Cerebellar nuclear complex (tissue), 1 donor: ENCODE results near the gene REN.

Experiments used
- DNase-seq, 2 experiments: peaks; one replicate each; lab custom pipeline; 2025; lab: John Stamatoyannopoulos, UW

REN gene

DNA sequence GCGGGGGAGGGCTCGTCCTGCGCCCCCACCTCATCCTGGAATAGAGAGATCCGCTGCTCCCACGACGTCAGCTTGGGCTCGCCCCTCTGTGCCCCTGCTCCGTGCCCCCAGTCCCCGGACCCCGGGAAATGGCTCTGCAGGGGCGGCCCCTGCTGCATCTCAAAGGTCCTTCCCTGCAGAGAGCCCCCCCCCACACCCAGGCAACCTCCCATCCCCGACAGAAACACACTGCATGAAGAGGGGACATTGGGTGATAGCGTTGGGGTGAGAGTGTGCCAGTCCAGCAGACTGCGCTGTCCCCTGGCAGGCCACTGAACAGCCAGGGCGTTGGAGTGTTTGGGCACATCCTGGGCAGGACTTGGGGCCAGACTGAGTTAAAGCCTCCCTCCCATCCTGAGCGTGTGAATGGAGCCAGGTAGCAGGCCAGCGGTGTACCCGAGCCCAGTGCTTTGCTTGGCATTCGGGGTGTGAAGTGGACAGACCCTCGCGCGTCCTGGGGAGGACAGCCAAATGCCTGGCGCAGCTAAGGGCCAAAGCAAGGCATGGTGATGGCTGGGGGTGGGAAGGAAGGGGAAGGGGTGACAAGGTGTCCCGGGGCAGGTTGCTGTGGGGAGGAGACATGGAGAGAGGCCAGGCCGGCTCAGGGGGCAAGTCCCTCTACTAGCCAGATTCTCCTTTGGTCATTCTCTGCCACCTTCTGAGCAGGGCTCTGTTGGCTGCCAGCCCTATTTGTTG lies 13.7 kb downstream of the REN start:
- no peak for DNase-seq

DNA sequence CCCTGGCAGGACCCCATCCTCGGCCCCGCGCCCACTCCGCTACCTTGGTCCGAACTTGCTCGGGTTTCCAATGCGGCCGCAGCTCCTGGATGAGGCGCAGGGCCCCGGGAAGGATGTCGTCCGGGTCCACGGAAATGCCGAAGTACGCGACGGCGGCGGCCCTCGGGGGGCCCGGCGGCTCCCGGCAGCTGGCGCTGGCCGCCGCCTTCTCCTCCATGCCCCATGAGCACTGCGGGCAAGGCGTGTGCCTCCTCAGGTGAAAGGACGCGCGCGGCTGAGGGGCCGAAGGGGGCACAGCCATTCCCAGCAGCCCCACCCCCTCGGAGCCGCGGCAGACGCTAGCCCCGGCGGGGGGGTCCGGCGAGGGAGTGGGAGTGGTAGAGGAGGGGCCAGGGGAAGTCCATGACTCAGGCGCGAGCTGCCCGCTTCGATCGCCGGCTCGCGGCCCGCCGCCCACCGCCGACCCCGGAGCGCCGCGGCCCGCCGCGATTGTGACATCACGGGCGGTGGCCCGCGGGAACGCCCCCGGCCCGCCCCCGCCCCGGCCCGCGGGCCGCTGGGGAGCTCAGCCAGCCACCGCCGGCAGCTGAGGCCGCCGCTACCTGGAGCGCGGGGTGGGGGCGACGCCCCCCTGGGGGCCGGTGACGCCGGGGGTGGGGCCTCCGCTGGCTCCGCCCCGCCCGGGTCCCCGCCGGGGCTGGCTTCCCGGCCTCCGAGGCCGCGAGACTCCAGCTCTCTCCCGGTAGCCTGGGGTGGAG lies 14.4 kb downstream of the REN start, which contains the start of gene ETNK2:
Gene ETNK2 (minus strand): TSS at position 493 of the 758 bp plus-strand sequence. CDS start 192 bp downstream, at position 301.
- DNase-seq: no peak

DNA sequence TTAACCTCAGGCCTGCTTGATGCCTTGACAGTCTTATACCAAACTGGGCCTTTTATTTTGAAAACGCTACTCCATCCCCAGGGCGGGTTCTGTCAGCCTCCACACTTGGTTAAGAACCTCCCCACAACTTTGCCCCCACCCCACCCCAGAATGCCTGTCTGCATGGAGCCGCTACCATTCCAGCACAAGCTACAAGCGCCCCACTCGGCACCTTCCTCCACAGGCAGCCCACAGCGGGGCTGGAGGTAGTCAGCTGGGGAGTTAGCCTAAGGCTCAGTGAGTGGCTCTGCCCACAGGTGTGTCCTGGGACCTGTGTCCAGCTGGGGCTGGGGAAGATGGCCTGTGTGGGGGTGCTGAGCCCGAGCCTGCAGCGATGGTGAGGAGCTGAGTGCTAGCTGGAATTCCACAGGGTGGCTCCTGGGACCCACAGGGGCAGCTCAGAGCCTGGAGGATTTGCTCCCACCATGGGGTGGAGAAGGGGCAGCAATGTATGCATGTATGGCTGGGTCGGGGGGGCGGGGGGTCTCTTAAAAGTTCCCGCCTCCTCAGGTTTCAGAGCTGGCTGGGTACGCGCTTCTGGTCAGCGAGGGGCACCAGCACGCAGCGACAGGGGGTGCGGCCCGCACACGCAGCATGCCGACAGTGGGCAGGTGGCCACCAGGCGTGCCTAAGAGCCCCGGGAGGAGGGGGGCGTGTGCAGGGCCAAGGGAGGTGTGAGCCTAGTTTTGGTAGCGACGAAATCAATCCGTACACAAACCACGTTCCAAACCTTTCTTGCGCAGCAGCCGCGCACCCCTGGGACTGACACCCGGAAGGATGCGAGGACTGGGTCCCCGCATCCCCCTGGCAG lies 15.2 kb downstream of the REN start:
- DNase-seq: no peak

DNA sequence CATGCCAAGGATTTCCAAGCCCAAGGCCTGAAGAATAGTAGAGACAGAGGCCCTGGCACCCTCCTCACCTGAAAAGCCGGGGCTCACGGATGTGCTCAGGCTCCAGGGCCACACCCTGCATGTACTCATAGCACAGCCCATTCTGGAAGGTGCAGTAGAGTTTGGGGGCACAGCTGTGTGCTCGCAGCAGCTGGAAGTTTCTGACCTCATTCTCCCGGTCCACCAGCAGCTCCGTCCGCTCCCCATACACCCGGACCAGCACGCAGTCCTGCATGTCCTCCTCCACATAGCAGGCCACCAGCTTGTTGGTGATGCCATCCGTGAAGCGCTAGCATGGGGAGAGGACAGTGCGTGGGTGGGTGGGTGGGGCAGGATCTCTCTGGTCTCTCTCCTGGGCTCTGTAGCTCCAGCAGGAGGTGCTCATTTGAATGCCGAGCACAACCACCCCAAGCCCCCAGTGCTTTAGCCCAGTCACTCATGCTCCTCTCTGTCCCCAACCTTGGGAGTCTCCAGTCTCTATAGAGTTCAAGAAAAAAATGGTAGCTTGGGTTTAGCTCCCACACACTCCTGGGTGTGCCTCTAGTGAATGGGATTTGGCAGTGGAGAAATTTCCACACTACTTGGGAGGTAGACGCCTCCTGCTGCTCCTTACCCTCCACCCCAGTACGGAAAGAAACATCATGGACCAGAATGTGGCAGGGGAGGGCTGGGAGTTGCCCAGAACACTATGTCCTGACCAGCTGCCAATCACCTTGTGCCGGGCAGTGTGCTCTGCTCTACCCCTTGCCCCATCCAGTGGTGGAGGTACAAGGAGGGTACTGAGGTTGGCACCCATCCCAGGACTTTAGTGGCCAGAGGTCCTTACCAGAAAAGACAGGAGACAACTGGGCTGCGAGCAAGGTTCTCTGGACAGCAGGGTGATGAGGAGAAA lies 16.2 kb downstream of the REN start:
- no peak for DNase-seq

DNA sequence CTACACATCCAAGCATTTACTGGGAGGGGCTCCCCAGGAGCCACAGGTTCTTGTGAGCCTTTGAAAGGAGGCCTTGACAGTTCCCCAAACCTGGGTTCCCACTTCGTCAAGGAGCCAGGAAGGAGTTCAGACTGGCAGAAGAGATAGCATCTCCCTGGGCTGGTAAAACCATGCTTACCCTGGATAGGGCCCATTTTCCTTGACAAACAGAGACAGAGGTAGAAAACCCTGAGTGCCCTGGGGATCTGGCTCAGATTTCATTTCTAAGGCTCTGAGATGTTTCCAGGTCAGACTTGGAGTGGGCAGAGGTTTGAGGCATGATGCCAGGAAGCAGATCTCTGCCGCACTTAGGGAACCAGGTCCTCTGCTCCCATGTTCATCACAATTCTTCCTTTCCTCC lies 17.0 kb downstream of the REN start:
- no peak for DNase-seq

DNA sequence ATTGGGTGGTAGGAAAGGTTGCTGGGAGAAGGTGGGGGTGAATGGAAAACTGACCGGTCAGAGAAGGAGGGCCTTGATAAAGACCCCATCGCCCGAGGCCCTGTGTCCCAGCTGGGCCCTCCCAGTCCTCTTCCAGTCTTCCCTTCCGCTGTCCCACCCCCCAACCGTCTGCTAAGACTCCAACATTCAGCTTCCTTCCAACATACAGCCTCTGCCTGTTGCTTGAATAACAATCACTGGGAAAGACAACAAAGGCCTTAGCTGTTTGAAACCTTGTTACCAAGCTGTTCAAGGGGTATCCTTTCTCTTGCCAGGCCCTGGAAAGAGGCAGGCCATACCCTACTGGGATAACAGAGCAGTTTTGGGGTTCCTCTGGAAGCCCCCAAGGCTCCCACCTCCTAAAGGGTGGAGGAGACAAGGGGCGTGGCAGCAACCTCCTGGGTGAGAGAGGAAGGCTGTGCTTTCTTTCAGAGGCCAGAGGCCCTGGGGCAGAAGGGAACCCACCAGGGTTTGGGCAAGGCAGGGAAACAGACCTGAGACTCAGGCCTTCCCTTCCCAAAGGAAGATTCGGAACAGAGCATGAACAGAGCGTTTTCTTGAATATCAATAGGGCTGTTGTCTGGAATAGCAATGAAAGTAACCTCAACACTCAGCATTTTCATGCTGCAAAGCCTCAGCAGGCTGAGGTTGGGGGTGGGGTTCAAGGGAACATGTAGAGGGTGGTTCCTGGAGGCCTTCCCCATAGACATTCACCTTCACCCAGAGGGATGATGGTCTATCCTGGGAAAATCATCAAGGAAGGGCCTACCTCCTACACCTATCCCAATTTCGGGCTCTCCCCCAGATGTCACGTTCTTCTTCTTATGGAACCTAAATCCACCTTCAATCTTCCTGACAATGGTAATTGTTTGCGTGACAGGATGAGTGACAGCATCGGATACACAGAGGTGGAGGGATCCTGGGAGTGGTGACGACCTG lies 18.4 kb downstream of the REN start:
- no peak for DNase-seq

DNA sequence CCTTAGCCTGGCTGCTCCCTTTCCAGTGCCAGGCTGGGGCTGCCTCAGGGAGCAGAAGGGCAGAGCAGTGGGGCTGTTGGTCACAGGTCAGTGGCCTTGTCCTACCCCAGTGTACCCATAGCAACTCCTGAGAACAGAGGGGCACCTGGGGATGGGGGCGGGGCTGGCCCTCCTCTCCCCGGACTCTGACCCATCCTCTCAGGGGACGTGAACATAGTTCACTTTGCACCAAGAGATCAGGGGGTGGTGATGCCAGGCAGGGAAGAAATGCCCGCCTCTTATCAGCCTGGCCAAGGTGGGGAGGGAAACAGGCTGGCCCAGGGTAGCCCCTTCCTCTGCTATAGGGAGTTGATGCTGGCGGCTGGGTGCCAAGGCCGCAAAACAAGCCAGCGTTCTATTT lies 19.2 kb downstream of the REN start:
- no peak for DNase-seq

DNA sequence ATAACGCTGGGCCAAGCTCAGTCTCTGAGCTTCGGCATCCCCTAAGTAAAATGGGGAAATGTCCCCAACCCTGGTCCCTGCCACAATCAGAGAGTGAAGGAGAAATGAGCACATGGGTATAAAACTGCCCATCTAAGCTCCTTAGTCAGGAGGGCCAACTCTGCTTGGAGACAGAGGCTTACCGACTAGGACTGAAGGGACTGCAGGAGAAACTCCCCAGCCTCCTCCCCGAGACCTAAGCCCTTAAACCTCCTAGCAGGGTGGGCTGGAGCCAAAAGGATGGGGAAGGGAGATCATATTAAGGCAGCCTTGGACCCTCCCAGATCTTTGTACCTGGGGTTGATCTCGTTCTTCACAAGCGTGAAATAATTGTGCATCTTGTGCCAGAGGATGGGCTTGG lies 19.8 kb downstream of the REN start:
- no peak for DNase-seq

DNA sequence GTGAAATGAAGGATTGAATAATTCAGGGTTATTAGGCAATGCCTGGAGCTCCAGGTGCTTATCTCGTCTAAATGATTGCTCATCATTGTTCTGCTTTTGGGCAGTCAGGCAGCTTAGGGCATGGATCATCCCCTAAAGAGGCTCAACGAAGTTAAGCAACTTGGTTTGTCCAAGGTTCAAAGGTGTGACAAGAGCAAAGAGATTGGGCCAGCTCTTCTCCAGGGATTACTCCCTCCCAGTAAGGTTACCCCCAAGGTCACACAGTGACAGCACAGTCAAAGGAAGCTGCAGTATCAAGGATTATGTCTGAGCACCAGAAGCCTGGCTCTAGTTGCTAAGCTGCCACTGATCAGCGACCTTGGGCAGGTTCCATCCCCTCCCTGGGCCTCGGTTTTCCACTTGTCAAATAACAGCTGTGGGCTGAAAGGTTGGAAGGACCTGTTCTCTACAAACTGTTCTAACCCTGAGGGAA lies 21.1 kb downstream of the REN start:
- no peak for DNase-seq

DNA sequence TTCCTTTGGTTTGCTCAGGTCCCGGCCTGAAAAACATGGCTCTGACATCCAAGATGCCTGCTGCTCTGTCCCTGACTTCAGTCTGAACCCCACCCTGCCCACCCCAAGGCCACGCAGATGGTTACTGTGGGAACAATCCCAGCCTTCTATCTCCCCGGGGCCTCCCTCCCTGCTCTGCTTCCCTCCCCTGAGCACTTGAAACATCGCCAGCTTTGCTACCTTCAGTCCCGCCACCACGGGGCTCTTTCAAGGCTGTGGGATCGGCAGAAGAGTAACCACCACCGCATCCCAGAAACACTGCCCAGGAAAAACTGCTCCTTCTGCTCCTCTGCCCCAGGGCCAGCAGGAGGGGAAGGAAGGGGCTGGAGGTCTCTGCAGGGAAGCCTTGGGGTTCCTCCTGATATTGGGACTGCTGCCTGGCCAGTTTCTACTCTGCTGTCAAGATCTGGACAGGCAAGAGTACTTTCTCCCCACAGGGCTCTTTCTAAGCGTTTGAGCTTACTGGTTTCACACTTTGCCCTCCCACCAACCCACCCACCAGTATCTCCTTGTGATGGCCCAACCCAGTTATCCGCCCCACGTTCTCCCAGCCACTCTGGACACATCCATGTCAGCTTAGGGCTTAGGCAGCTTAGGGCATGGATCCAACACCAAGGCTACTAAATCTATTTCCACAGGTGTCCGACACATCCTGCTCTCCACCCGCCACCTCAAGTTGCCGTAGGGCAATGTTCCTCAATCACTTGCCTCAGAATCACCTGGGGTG lies 22.7 kb downstream of the REN start:
- DNase-seq: no peak

DNA sequence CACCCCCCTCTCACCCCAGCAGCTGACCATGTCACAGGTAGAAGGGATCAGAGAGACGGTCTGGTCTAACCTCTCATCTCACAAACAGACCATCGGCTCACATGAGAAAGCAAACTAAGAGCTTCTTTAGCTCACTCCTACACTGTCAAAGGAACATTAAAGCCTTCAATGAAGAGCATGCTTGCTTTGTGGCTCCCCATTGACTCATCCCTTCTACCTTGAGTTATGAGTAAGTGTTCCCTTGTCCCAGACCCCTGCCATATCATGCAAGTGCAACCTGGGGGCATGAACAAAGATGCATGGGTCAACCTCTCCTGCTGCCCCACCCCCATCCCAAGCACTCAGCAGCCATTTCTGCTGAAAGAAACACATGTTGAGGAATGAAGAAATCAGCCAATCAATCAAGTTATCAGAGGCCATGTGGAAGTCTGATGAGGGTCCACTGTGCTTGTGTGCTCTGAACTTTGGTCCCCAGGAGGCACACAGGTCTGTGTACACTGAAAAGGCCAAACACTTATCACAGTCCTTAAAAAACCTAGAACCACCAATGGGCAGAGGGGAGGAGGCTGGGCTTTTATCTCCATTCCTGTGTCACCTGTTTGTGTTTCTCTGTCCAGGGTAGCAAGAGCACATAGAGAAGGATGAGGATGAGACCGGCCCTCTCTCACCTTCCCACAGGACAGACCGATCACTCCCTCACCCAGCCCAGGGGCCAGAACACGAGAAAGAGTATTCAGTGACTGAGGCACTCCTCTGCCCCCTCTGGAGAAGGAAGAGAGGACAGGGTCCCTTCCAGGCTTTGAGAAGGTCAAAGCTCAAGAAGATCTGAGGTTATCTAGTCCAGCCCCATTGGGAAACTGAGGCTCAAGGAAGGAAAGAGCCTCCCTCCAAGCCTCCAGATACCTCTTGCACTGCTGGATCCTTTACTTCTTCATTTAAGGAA lies 23.8 kb downstream of the REN start:
- no peak for DNase-seq

DNA sequence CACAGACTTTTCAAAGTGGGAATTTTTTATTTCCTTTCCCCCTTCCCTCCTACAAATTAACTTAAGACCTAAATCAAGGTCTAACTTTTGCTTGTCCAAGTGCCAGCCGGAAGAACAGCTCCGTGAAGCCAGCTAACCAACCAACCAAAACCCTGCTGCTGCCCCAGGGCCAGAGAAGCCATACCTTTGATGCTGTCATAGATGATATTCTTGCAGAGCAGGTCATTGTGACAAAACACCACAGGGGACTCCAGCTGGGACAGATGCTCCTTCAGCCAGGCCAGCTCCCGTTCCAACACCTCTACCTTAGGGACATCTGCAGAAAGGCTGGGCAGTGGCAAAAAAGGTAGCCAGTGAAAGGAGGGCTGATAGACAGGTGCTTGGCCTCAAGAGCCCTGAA lies 25.0 kb downstream of the REN start:
- DNase-seq: no peak

DNA sequence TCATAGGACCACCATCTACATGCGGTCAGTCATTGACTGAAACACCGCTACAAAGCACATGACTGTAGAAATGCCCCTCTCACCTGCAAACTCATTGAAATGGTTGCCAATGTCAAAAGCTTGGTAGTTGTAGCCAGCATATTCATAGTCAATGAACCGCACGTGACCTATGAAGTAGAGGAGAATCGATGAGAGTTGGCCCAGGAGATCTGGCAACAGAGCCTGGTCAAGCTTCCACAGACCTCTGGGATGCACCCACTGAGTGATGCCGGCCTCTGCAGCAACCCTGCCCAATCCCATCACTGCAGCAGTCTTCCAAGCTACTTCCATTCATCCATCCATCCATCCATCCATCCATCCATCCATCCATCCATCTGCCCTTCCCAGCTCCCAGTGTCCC lies 26.2 kb downstream of the REN start:
- DNase-seq: no peak

DNA sequence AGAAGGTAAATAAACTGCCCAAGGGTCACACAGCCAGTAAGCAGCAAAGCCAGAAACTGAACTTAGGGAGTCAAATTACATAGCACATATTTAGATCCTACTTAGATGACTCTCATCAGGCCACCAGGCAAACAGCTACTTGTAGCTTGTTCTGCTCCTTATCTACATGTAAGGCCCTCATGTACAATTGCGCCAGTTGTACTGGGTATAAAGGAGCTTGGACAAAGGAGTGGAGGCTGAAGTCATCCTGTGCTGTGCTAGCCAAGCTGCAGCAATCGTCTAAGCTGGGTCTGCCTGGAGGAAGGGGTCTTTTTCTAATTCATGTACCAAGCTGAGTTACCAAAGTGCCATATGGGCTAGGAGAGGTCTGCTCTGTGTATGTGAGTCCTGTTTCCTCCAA lies 27.0 kb downstream of the REN start:
- DNase-seq: no peak

DNA sequence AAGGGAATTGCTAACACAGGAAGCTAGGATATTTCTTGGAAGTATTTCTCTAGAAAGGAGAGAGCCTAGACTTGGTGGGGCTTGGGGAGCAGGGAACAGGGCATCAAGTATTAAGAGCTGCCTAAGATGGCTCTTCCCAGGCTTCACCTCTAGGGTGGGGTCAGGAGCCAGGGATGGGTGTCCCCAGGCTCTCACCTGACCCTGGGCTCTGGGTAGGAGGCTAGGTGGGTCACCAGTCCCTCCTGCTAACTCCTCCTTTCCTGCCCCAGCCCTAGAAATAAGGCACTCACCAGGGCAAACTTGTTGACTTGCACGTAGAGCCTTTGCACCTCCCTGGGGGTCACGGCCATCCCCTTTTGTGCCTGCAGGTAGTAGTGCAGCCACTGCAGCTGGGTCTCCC lies 29.3 kb downstream of the REN start:
- DNase-seq: no peak

DNA sequence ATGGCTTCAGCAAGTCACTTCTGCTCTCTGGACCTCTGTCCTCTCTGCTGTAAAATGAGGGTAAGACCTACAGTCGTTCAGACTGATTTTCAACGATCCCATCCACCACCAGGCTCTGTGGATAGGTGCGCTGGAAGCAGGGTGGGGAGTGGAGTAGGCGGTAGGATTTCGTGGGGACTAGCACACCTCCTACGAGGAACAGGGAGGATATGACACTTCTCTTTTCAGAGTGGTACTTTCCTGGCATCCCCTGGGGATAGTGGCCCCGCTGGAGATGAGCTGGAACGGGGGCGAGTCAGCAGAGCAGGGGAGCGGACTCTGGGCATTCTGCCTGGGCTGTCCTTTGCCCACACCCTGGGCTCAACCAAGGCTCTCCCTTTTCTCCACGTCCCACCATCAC lies 32.0 kb downstream of the REN start:
- no peak for DNase-seq

DNA sequence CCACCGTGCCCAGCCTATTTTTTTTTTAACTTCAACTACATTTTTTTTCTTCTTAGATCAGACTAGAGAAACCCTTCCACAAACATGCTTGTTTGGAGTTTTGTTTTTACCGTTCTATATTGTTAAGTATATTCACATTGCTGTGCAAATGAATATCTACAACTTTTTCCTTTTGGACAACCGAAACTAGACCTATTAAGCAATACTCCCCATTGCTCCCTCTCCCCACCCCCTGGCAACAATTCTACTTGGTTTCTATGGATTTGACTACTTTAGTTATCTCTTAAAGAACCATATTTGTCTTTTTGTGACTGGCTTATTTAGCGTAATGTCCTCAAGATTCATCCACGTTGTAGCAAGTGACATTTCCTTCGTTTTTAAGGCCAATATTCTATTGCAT lies 33.4 kb downstream of the REN start:
- DNase-seq: no peak

DNA sequence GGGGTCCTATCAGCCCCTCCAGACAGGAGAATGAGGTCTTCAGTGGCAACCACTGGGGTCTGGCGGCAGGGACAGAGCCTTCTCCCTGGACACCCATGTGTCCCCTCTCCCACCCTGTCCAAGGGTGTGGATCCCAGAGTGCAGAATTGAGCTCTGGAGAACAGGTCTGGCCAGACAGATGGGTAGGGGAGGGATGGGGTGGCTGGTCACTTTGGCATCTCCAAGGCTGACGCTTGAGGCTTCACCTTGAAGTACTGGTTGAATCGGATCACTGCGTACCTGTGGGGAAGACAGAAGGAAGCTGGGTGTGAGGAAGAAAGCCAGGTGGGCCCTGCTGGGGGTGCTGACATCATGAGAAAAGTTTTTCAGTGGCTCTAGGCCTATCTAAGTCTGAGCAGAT lies 34.2 kb downstream of the REN start:
- DNase-seq: no peak
